ENCODE measurements around the gene DAGLA.

DAGLA gene

DNA sequence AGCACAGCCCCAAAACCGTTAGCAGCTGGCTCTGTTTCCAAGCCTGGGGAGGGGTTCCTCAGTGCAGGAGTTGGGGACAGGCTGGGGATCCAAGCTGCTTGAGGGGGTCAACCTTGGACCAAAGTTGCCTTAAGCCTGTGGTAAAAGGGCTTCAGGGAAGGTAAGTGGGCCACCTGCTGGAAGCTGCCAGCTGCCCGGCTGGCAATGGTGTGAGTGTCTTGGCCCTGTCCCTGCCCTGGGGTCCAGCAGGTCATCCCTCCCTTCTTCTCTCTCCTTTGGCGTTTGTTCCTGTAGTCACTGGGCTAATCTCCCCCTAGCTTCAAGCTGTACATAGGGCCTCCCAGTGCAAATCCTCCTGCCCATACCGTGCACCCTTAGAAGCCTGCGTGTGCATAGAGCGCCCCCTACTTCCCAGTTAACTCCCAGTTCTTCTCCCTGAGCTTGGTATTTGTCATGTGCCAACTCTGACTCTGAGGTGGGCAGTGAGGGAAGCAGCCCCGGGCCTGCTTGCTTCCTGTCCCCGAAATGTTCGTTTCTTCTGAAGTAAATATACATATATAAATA lies 107.8 kb downstream of the DAGLA start:
- H3K9ac ChIP-seq (ENCODE audit: low read depth, low read length, poor library complexity): no peak overlapping the region
- peaks cover 11% of the 10 kb centered on the region for H3K79me1 ChIP-seq (ENCODE audit: low read depth, low read length)
- no peak overlapping the region for H3K4me3 ChIP-seq (ENCODE audit: low read length in 2 of 2)
- H3K27ac ChIP-seq (replicated peaks; ENCODE audit: low read length): no peak overlapping the region
- H2BK15ac ChIP-seq (ENCODE audit: low read length): no peak overlapping the region
- WGBS, 2 donors (ENCODE audit: extremely low coverage in 2 of 2, insufficient read length in 2 of 2, insufficient replicate concordance in 1 of 2): no CpG with 5 or more reads among the region's 9 CpGs
- no peak overlapping the region for H2AK5ac ChIP-seq (ENCODE audit: low read depth, low read length)
- DNase-seq (ENCODE audit: low spot score): peak; percentile 30
- H3K36me3 ChIP-seq (replicated peaks in 1 of 2; ENCODE audit: control insufficient read depth in 2 of 2, insufficient read depth in 2 of 2, low read length in 2 of 2): peaks cover 55 to 76% of the 10 kb centered on the region in 2 donors
- H3K9me3 ChIP-seq (replicated peaks in 1 of 2; ENCODE audit: control insufficient read depth in 2 of 2, insufficient read depth in 1 of 2, low read depth in 1 of 2, low read length in 2 of 2): no peaks in the 10 kb centered on the region
- peaks cover under 1 to 3% of the 10 kb centered on the region in 2 donors for H3K4me1 ChIP-seq (ENCODE audit: control insufficient read depth in 2 of 2, insufficient read depth in 1 of 2, low read depth in 1 of 2, low read length in 2 of 2)
- no peak overlapping the region for H2BK12ac ChIP-seq (ENCODE audit: low read length)
- no peak overlapping the region for H2AFZ ChIP-seq (ENCODE audit: low read length)
- no peak overlapping the region for H3K14ac ChIP-seq (ENCODE audit: low read length)
- no peak overlapping the region for H3K23ac ChIP-seq (ENCODE audit: low read depth, low read length, poor library complexity)
- H3K4ac ChIP-seq (ENCODE audit: low read length): no peak overlapping the region
- no peak overlapping the region for H2BK120ac ChIP-seq (ENCODE audit: low read depth, low read length)
- H3K4me2 ChIP-seq (ENCODE audit: insufficient read depth, low read length, poor library complexity, severe bottlenecking): no peak overlapping the region
- H4K91ac ChIP-seq (ENCODE audit: low read depth, low read length, poor library complexity): no peak overlapping the region
- no peak overlapping the region for H2BK5ac ChIP-seq (ENCODE audit: low read length)
- H3K27me3 ChIP-seq (ENCODE audit: control insufficient read depth in 3 of 3, insufficient read depth in 3 of 3, low read depth in 1 of 3, low read length in 3 of 3): no peaks in the 10 kb centered on the region
- no peak overlapping the region for H4K8ac ChIP-seq (ENCODE audit: low read depth, low read length)
- H3K18ac ChIP-seq (ENCODE audit: low read length): no peak overlapping the region

DNA sequence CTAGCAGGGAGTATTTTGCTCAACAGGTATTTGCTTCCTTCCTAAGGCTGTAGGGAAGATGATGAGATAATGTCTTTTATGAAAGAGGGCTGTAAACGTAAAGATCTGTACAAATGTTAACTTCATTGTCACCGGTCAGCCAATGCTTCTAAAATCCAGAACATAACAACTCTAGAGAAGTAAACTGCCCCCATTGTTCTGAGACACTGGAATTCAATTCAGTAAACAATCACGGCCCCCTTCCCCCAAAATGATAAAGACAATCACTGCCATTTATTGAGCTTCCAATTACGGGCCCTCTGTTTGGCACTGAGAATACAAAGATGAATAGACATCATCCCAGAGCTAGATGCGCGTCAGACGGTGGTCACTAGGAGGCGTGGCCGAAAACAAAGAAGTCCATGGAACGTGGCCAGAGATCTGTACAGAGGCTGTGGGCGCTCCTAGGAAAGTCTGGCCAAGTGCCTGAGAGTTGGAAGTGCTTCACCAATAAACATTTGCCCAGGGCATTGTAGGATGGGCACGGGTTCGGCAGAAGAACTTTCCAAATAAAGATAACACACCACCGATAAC lies 111.6 kb downstream of the DAGLA start:
- Histone ChIP-seq H2AFZ (ENCODE audit: low read length) (peak overlapping the region; percentile 98), H3K14ac (ENCODE audit: low read length) (no peak overlapping the region), H4K91ac (ENCODE audit: low read depth, low read length, poor library complexity) (no peak overlapping the region), H4K8ac (ENCODE audit: low read depth, low read length) (no peak overlapping the region), H3K4me1 (ENCODE audit: control insufficient read depth in 2 of 2, insufficient read depth in 1 of 2, low read depth in 1 of 2, low read length in 2 of 2) (peaks cover 3 to 9% of the 10 kb centered on the region in 2 donors), H3K36me3 (replicated peaks in 1 of 2; ENCODE audit: control insufficient read depth in 2 of 2, insufficient read depth in 2 of 2, low read length in 2 of 2) (peaks cover 49 to 67% of the 10 kb centered on the region in 2 donors), H3K4me2 (ENCODE audit: insufficient read depth, low read length, poor library complexity, severe bottlenecking) (peak overlapping the region; percentile 70), H3K27ac (replicated peaks; ENCODE audit: low read length) (peak overlapping the region; percentile 95), H3K79me1 (ENCODE audit: low read depth, low read length) (peaks cover 12% of the 10 kb centered on the region), H3K9me3 (replicated peaks in 1 of 2; ENCODE audit: control insufficient read depth in 2 of 2, insufficient read depth in 1 of 2, low read depth in 1 of 2, low read length in 2 of 2) (no peaks in the 10 kb centered on the region), H3K23ac (ENCODE audit: low read depth, low read length, poor library complexity) (no peak overlapping the region), H2BK120ac (ENCODE audit: low read depth, low read length) (no peak overlapping the region), H3K9ac (ENCODE audit: low read depth, low read length, poor library complexity) (no peak overlapping the region), H3K4me3 (ENCODE audit: low read length in 2 of 2) (peak overlapping the region; percentile 93 to 98), H2BK12ac (ENCODE audit: low read length) (no peak overlapping the region), H2AK5ac (ENCODE audit: low read depth, low read length) (no peak overlapping the region), H3K27me3 (ENCODE audit: control insufficient read depth in 3 of 3, insufficient read depth in 3 of 3, low read depth in 1 of 3, low read length in 3 of 3) (no peaks in the 10 kb centered on the region), H3K4ac (ENCODE audit: low read length) (no peak overlapping the region), H2BK5ac (ENCODE audit: low read length) (peak overlapping the region; percentile 96), H2BK15ac (ENCODE audit: low read length) (no peak overlapping the region), H3K18ac (ENCODE audit: low read length) (no peak overlapping the region)
- peak; percentile 66 for DNase-seq (ENCODE audit: low spot score)
- WGBS, 2 donors (ENCODE audit: extremely low coverage in 2 of 2, insufficient read length in 2 of 2, insufficient replicate concordance in 1 of 2): no CpG with 5 or more reads among the region's 14 CpGs

DNA sequence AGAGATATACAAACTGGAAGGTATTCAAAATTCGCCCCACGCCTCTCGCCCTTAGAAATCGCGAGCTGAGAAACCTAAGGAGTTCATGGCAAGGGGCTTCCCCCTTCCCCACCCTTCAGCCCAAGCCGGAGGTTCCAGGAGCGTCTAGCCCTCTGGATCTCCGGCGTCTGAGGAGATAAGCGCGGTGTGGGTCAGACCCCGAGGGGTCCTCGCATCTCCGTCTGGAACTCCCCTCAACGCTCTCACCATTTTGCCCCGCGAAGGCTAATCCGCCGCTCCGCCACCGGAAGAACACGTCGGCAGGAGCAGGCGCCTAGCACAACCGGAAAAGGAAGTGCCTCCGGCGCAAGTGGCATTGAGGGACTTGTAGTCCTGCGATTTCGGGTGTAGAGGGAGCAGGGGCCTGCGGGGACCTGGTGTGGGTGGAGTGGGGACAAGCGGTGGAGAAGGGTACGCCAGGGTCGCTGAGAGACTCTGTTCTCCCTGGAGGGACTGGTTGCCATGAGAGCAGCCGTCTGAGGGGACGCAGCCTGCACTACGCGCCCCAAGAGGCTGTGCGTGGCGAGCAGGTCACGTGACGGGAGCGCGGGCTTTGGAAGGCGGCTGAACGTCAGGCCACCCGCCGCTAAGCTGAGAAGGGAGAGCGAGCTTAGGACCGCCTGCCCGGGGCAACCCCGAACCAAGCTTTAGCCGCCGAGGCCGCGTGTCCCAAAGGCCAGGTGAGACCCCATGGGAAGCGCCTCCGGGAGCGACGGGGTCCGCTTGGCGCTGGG lies 112.3 kb downstream of the DAGLA start, which contains the start of the genes FEN1 and TMEM258:
FEN1 (plus strand) TSS at position 602 of the 773 bp plus-strand sequence. CDS start 2,451 bp downstream, outside the sequence.
TMEM258 (minus strand) TSS at position 290 of the 773 bp plus-strand sequence; CDS start at position 249, 41 bp downstream.
- H3K23ac ChIP-seq (ENCODE audit: low read depth, low read length, poor library complexity): peak within 1 kb of the TSS; percentile 76
- peak within 1 kb of the TSS; percentile 89 for H3K9ac ChIP-seq (ENCODE audit: low read depth, low read length, poor library complexity)
- peak within 1 kb of the TSS; percentile 100 for H3K18ac ChIP-seq (ENCODE audit: low read length)
- H2BK15ac ChIP-seq (ENCODE audit: low read length): peak within 1 kb of the TSS; percentile 17
- H3K36me3 ChIP-seq (replicated peaks in 1 of 2; ENCODE audit: control insufficient read depth in 2 of 2, insufficient read depth in 2 of 2, low read length in 2 of 2): peaks cover 44 to 67% of the 10 kb centered on the region in 2 donors
- H2AK5ac ChIP-seq (ENCODE audit: low read depth, low read length): peak within 1 kb of the TSS; percentile 33
- H2BK120ac ChIP-seq (ENCODE audit: low read depth, low read length): no peak within 1 kb of the TSS
- no peak within 1 kb of the TSS for H3K4ac ChIP-seq (ENCODE audit: low read length)
- no peaks in the 10 kb centered on the region for H3K9me3 ChIP-seq (replicated peaks in 1 of 2; ENCODE audit: control insufficient read depth in 2 of 2, insufficient read depth in 1 of 2, low read depth in 1 of 2, low read length in 2 of 2)
- H2BK12ac ChIP-seq (ENCODE audit: low read length): no peak within 1 kb of the TSS
- peak within 1 kb of the TSS; percentile 98 for H2AFZ ChIP-seq (ENCODE audit: low read length)
- WGBS, 2 donors (ENCODE audit: extremely low coverage in 2 of 2, insufficient read length in 2 of 2, insufficient replicate concordance in 1 of 2): no CpG with 5 or more reads among the region's 61 CpGs
- H3K4me3 ChIP-seq (ENCODE audit: low read length in 2 of 2): peak within 1 kb of the TSS; percentile 93 to 98
- peak; percentile 89 for DNase-seq (ENCODE audit: low spot score)
- no peak within 1 kb of the TSS for H4K91ac ChIP-seq (ENCODE audit: low read depth, low read length, poor library complexity)
- H4K8ac ChIP-seq (ENCODE audit: low read depth, low read length): peak within 1 kb of the TSS; percentile 53
- no peak within 1 kb of the TSS for H3K14ac ChIP-seq (ENCODE audit: low read length)
- peak within 1 kb of the TSS; percentile 95 for H3K27ac ChIP-seq (replicated peaks; ENCODE audit: low read length)
- H3K4me2 ChIP-seq (ENCODE audit: insufficient read depth, low read length, poor library complexity, severe bottlenecking): peak within 1 kb of the TSS; percentile 70
- H3K79me1 ChIP-seq (ENCODE audit: low read depth, low read length): peaks cover 12% of the 10 kb centered on the region
- peaks cover 3 to 11% of the 10 kb centered on the region in 2 donors for H3K4me1 ChIP-seq (ENCODE audit: control insufficient read depth in 2 of 2, insufficient read depth in 1 of 2, low read depth in 1 of 2, low read length in 2 of 2)
- H3K27me3 ChIP-seq (ENCODE audit: control insufficient read depth in 3 of 3, insufficient read depth in 3 of 3, low read depth in 1 of 3, low read length in 3 of 3): no peaks in the 10 kb centered on the region
- H2BK5ac ChIP-seq (ENCODE audit: low read length): peak within 1 kb of the TSS; percentile 96

All from neuronal stem cell (in vitro differentiated cells).